SK-N-SH (cell line): ENCODE data around the gene CNTNAP2. TPM values are rescaled to one million over a fixed set of nuclear protein-coding genes. Genes with fewer than 3 reads are reported as not detected.

ENCODE experiments used
- CTCF ChIA-PET: fragments of 300-600, 350-600 bp; formaldehyde crosslinking; extraction: SDS; loops from one replicate; lab custom pipeline; 2021; lab: Yijun Ruan, JAX
- POLR2A ChIA-PET: fragments of 350-600 bp; sonication (Branson Sonifier 250); formaldehyde crosslinking; extraction: SDS; loops from one replicate; lab custom pipeline; 2020; ENCODE audit warnings: antibody characterized with exemption, inconsistent platforms; lab: Yijun Ruan, JAX
- DNase-seq: peaks from one replicate; pipeline ENCODE4 v3.0.0; 2012
- H2AFZ ChIP-seq: fragments of 200-600 bp; sonication (generic); 2 replicates; pipeline ENCODE4 v1.8.1; 2016; ENCODE audit warnings: antibody characterized with exemption, mild to moderate bottlenecking, low read depth
- H3F3A ChIP-seq: fragments of 200-600 bp; sonication (generic); replicated peaks from 2 replicates; pipeline ENCODE3; 2016; ENCODE audit warnings: antibody characterized with exemption, mild to moderate bottlenecking; ENCODE audit not compliant: insufficient read depth
- H3K27ac ChIP-seq, 2 experiments: fragments of 200-500 bp in 1 of 2; fragments of 200-600 bp in 1 of 2; sonication (Bioruptor generic) in 1 of 2; sonication (generic), shearing (Covaris generic) in 1 of 2; 2 replicates each; pipeline versions ENCODE4 v1.5.1 to v1.6.1; 2014 to 2016; ENCODE audit warnings: low read depth in 2 of 2, inconsistent platforms in 1 of 2, low read length in 1 of 2, mild to moderate bottlenecking in 1 of 2, mixed read lengths in 1 of 2
- H3K27me3 ChIP-seq: fragments of 200-600 bp; sonication (generic), shearing (Covaris generic); 2 replicates; pipeline ENCODE4 v1.6.1; 2016; ENCODE audit warnings: mixed run types; ENCODE audit not compliant: insufficient read depth
- H3K36me3 ChIP-seq, 2 experiments: fragments of 200-500 bp in 1 of 2; fragments of 200-600 bp in 1 of 2; sonication (Bioruptor generic) in 1 of 2; sonication (generic) in 1 of 2; replicated peaks in 1 of 2; 2 replicates each; pipeline versions ENCODE3 to v1.5.1; 2014 to 2016; ENCODE audit warnings: low read length in 1 of 2, mild to moderate bottlenecking in 1 of 2; ENCODE audit not compliant: insufficient read depth in 2 of 2, control insufficient read depth in 1 of 2
- H3K4me1 ChIP-seq, 2 experiments: fragments of 200-500 bp in 1 of 2; fragments of 200-600 bp in 1 of 2; sonication (Bioruptor generic) in 1 of 2; sonication (generic), shearing (Covaris generic) in 1 of 2; 2 replicates each; pipeline versions ENCODE4 v1.5.1 to v1.6.1; 2014 to 2016; ENCODE audit warnings: low read depth in 1 of 2, low read length in 1 of 2, mixed run types in 1 of 2; ENCODE audit not compliant: insufficient read depth in 2 of 2, control insufficient read depth in 1 of 2
- H3K4me2 ChIP-seq: fragments of 200-600 bp; sonication (generic), shearing (Covaris generic); 2 replicates; pipeline ENCODE4 v1.6.1; 2017; ENCODE audit warnings: mixed run types
- H3K4me3 ChIP-seq, 2 experiments: fragments of 200-500 bp in 1 of 2; fragments of 200-600 bp in 1 of 2; sonication (Bioruptor generic) in 1 of 2; sonication (generic), shearing (Covaris generic) in 1 of 2; 2 replicates each; pipeline versions ENCODE4 v1.5.1 to v1.8.1; 2014 to 2016; ENCODE audit warnings: low read depth in 2 of 2, inconsistent platforms in 1 of 2, low read length in 1 of 2, mild to moderate bottlenecking in 1 of 2, mixed read lengths in 1 of 2, moderate library complexity in 1 of 2
- H3K79me2 ChIP-seq: fragments of 200-600 bp; sonication (generic); 2 replicates; pipeline ENCODE4 v1.8.1; 2017; ENCODE audit warnings: mild to moderate bottlenecking; ENCODE audit not compliant: insufficient read depth
- H3K9ac ChIP-seq: fragments of 200-600 bp; sonication (generic); 2 replicates; pipeline ENCODE4 v1.6.1; 2017; ENCODE audit warnings: mixed run types
- H3K9me2 ChIP-seq: fragments of 200-600 bp; sonication (generic); 2 replicates; pipeline ENCODE4 v1.6.1; 2017; ENCODE audit warnings: mixed run types
- H3K9me3 ChIP-seq: fragments of 200-600 bp; sonication (generic); 2 replicates; pipeline ENCODE4 v1.6.1; 2017; ENCODE audit warnings: mixed run types, mild to moderate bottlenecking, moderate library complexity
- H4K20me1 ChIP-seq: fragments of 200-600 bp; sonication (generic); 2 replicates; pipeline ENCODE4 v1.6.1; 2017; ENCODE audit warnings: mild to moderate bottlenecking, mixed run types; ENCODE audit not compliant: insufficient read depth
- CHD2 ChIP-seq: fragments of 150-350 bp; IDR thresholded peaks from 2 replicates; pipeline ENCODE4 v1.6.1; 2018; ENCODE audit warnings: low read length; ENCODE audit not compliant: partially characterized antibody
- CTCF ChIP-seq: fragments of 200-600 bp; sonication (generic); IDR thresholded peaks from 2 replicates; pipeline ENCODE4 v1.6.1; 2017; ENCODE audit warnings: antibody characterized with exemption, mild to moderate bottlenecking, moderate library complexity
- EZH2phosphoT487 ChIP-seq: fragments of 200-600 bp; sonication (generic); IDR thresholded peaks from 2 replicates; pipeline ENCODE4 v1.6.1; 2017; ENCODE audit warnings: low read depth, mixed run types, mild to moderate bottlenecking, antibody characterized with exemption, moderate library complexity, borderline replicate concordance
- MXI1 ChIP-seq: IDR thresholded peaks from 2 replicates; pipeline ENCODE4 v1.6.1; 2012; ENCODE audit warnings: mild to moderate bottlenecking, low read depth, low read length, improper control_type of control experiment
- RAD21 ChIP-seq: IDR thresholded peaks from 2 replicates; pipeline ENCODE4 v1.6.1; 2012; ENCODE audit warnings: mild to moderate bottlenecking, low read length
- REST ChIP-seq: IDR thresholded peaks from 2 replicates; pipeline ENCODE4 v1.6.1; 2012; ENCODE audit warnings: mild to moderate bottlenecking, low read depth, low read length, moderate library complexity
- RXRA ChIP-seq: IDR thresholded peaks from 2 replicates; pipeline ENCODE4 v1.4.0; 2012; ENCODE audit warnings: low read depth, mild to moderate bottlenecking, borderline replicate concordance
- TCF12 ChIP-seq: IDR thresholded peaks from 2 replicates; pipeline ENCODE4 v1.4.0; 2012
- WGBS: methylation state at CpG from one replicate; pipeline ENCODE4 v1.1.6; 2017; ENCODE audit warnings: low lambda C conversion rate; 5-methylcytosine and 5-hydroxymethylcytosine counted together
- polyA plus RNA-seq, 3 experiments: library from polyadenylated mRNA; depleted of rRNA; stranded (reverse); fragments of >200 nt; gene quantifications; 2 replicates each; pipeline ENCODE4 v1.2.3, GENCODE V29; 2012

The CNTNAP2 gene
- polyA plus RNA-seq, 1 of the 3 experiments (the other 2 are of a cell fraction), result 3.4 TPM

DNA sequence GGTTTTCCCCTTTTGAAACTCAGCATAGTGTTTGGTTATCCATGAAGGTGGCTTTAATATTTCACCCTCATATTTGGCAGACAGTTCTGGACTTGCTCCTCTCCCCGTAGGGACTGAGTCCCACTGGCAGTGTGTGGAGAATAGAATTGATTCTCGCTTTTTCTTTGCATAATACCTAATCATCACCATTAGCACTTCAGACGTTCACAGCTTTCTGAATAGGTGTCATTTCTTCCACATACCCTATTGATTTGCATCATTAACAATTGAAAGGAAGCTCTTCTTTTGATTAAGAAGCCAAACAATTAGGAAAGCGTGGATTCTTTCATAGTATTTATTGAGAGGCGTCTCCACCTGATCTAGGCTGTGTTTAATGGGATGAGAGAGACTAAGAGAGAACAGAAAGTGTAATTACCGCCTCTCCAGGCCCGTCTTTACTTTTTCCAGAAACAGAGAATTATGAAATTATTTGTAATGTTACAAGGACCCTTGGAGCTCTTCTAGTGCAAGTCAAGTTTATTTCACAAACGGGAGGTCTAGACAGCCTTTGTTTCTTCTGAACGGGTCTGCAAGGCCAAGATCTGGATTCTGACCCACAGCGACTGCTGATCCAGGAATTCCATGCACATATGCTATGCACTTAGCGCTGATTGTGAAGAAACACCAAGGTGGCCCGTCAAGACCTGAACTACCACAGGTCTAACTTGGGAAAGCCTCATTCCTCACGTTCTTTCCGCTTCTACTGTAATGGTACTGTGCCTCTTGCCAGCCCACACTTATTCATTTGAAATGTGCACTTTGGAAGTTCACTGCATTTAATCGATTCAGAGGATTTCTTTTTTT, 2224.1 kb downstream of the CNTNAP2 start:
- TF ChIP-seq EZH2phosphoT487 (no peak), RXRA (no peak), TCF12 (no peak)
- TF ChIP-seq, all 33 proteins: peak for 0
- ChIA-PET CTCF (interaction anchor here (0.6 kb wide), 1 partner anchor 784 kb away, joined by 4 read pairs; no protein-coding TSS in a partner anchor), POLR2A (no interaction called here)
- Histone ChIP-seq H3F3A (no peaks in the 10 kb centered on the region), H3K9me2 (no peaks in the 10 kb centered on the region), H3K9ac (no peak overlapping the region), H3K27me3 (peaks cover 18% of the 10 kb centered on the region; the same call in 1 of the 2 replicates), H4K20me1 (no peaks in the 10 kb centered on the region), H3K4me3 (peak overlapping the region in 1 of 2 experiments; percentile 69; a peak in 1 of 4 replicates), H3K79me2 (no peaks in the 10 kb centered on the region), H3K36me3 (no peaks in the 10 kb centered on the region), H2AFZ (no peak overlapping the region), H3K4me2 (no peak overlapping the region), H3K27ac (no peak overlapping the region), H3K9me3 (no peaks in the 10 kb centered on the region), H3K4me1 (peaks cover 8 to 12% of the 10 kb centered on the region in 2 experiments; a peak in 3 of 4 replicates)
- DNase-seq, result no peak
- 85% methylated on average over 15 of the region's 15 CpGs for WGBS

DNA sequence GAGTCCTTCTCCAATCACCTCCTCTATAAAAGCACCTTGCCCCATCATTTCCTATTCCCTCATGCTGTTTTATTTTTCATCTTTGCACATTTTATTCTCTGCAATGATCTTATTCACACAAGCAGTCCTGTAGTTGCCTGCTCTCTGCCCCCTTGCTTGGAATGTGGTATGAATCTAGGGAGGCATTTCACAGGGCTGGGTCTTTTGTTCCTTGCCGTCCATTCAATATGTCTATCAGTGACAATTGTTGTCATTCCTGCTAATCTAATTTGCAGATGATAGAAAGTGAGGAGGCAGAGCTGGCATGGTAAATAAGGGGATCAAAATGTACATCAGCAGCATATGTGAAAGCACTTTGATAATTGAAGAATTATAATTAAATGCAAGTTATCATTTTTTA, 2227.8 kb downstream of the CNTNAP2 start:
- no peaks in the 10 kb centered on the region for H3F3A ChIP-seq
- H3K27ac ChIP-seq, result no peak overlapping the region
- H3K79me2 ChIP-seq, result no peaks in the 10 kb centered on the region
- no peak for TF ChIP-seq RAD21
- no peak overlapping the region for H3K4me2 ChIP-seq
- no peaks in the 10 kb centered on the region for H3K9me3 ChIP-seq
- no peak overlapping the region for H2AFZ ChIP-seq
- ChIA-PET CTCF (no interaction called here), POLR2A (no interaction called here)
- no peaks in the 10 kb centered on the region for H3K36me3 ChIP-seq
- peaks cover 0 to 2% of the 10 kb centered on the region in 2 experiments; a peak in 1 of 4 replicates for H3K4me1 ChIP-seq
- no peaks in the 10 kb centered on the region for H4K20me1 ChIP-seq
- H3K9me2 ChIP-seq, result no peaks in the 10 kb centered on the region
- H3K9ac ChIP-seq, result no peak overlapping the region
- H3K27me3 ChIP-seq, result peaks cover 5% of the 10 kb centered on the region; the same call in 1 of the 2 replicates
- no peak overlapping the region for H3K4me3 ChIP-seq
- 63% methylated on average over 1 of the region's 1 CpG for WGBS
- DNase-seq, result no peak

DNA sequence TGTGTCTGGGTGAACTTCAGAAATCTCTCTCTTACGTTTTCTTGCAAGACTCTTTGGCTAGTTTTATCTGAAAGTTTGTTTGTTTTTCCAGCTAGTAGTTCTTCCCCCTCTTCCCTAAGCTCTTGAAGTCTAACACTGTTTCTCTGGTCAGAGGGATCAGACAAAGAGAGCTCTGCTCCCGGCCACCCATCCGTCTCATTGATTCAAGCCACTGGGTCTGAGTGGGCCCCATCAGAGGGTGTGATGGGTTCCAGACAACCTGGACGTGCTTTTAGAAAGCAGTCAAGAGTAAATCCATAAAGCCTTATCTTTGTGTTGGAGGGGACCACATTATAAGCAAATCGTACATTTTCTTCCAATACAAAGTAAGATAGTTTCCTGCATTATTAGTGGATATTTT, 2231.4 kb downstream of the CNTNAP2 start:
- CTCF ChIA-PET, result interaction anchor here (0.6 to 0.8 kb wide), 2 partner anchors 26 to 48 kb away, joined by 3 read pairs; no protein-coding TSS in a partner anchor
- no peak for DNase-seq
- H3K36me3 ChIP-seq, result no peaks in the 10 kb centered on the region
- H3K4me1 ChIP-seq, result no peaks in the 10 kb centered on the region
- H3K4me2 ChIP-seq, result no peak overlapping the region
- no peaks in the 10 kb centered on the region for H3K9me3 ChIP-seq
- POLR2A ChIA-PET, result no interaction called here
- no peaks in the 10 kb centered on the region for H3K9me2 ChIP-seq
- WGBS, result 76% methylated on average over 5 of the region's 5 CpGs
- no peaks in the 10 kb centered on the region for H3K79me2 ChIP-seq
- no peaks in the 10 kb centered on the region for H3F3A ChIP-seq
- no peak overlapping the region for H3K4me3 ChIP-seq
- no peaks in the 10 kb centered on the region for H4K20me1 ChIP-seq
- TF ChIP-seq MXI1 (no peak), CTCF (no peak), CHD2 (no peak), REST (no peak)
- H3K27ac ChIP-seq, result no peak overlapping the region
- no peaks in the 10 kb centered on the region for H3K27me3 ChIP-seq
- no peak overlapping the region for H2AFZ ChIP-seq
- no peak overlapping the region for H3K9ac ChIP-seq
